Measurements from ENCODE around the gene ALG12.
A peak's percentile ranks its signal among the peaks of the same experiment; 100 is the strongest.
"Not testable (repeated sequence)": the region's sequence is repeated elsewhere in the genome, so short reads cannot be mapped to it uniquely, and the experiment has no call there.

Gene ALG12

DNA sequence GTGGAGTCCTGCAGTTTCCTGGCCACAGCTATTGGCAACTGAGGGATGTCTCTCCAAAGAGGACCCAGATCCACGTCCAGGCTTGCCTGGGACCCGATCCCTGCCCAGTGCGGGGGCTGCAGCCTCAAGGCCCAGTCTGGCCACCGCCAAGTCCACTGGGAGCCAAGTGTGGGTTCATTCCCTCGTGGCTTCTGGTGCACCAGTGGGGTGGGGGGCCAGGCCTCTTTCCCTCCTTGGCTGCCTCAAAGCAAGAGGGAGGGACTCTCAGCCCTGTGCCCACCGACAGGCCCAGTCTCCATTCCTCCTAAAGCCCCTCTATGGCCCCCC, 29.0 kb upstream of the ALG12 start:
- Histone ChIP-seq H3K9ac (ENCODE audit: low read length) (no peak overlapping the region), H3K4me3 (ENCODE audit: insufficient read depth, low read length, poor library complexity, severe bottlenecking) (no peak overlapping the region), H3F3A (ENCODE audit: insufficient read depth) (no peaks in the 10 kb centered on the region), H3K4me2 (ENCODE audit: low read depth, low read length, poor library complexity, severe bottlenecking) (no peak overlapping the region), H3K9me2 (replicated peaks; ENCODE audit: insufficient read depth, low read length) (no peaks in the 10 kb centered on the region), H3K27me3 (ENCODE audit: low read length) (no peaks in the 10 kb centered on the region), H3K79me2 (ENCODE audit: insufficient read depth, low read length) (no peaks in the 10 kb centered on the region), H3K36me3 (ENCODE audit: low read length) (no peaks in the 10 kb centered on the region), H2AFZ (ENCODE audit: low read depth, low read length, severe bottlenecking) (no peak overlapping the region), H3K27ac (ENCODE audit: low read depth, low read length) (no peak overlapping the region), H4K20me1 (ENCODE audit: low read depth, low read length) (no peaks in the 10 kb centered on the region), H3K9me3 (ENCODE audit: insufficient read depth, low read length) (no peaks in the 10 kb centered on the region)
- no peak for TF ChIP-seq EZH2phosphoT487 (conservative IDR thresholded peaks at IDR 0.05; ENCODE audit: low read length)
- TF ChIP-seq, protein P1, sequence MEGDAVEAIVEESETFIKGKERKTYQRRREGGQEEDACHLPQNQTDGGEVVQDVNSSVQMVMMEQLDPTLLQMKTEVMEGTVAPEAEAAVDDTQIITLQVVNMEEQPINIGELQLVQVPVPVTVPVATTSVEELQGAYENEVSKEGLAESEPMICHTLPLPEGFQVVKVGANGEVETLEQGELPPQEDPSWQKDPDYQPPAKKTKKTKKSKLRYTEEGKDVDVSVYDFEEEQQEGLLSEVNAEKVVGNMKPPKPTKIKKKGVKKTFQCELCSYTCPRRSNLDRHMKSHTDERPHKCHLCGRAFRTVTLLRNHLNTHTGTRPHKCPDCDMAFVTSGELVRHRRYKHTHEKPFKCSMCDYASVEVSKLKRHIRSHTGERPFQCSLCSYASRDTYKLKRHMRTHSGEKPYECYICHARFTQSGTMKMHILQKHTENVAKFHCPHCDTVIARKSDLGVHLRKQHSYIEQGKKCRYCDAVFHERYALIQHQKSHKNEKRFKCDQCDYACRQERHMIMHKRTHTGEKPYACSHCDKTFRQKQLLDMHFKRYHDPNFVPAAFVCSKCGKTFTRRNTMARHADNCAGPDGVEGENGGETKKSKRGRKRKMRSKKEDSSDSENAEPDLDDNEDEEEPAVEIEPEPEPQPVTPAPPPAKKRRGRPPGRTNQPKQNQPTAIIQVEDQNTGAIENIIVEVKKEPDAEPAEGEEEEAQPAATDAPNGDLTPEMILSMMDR (IDR thresholded peaks at IDR 0.05; ENCODE audit: insufficient read depth, low read length, poor library complexity, severe bottlenecking) = no peak

DNA sequence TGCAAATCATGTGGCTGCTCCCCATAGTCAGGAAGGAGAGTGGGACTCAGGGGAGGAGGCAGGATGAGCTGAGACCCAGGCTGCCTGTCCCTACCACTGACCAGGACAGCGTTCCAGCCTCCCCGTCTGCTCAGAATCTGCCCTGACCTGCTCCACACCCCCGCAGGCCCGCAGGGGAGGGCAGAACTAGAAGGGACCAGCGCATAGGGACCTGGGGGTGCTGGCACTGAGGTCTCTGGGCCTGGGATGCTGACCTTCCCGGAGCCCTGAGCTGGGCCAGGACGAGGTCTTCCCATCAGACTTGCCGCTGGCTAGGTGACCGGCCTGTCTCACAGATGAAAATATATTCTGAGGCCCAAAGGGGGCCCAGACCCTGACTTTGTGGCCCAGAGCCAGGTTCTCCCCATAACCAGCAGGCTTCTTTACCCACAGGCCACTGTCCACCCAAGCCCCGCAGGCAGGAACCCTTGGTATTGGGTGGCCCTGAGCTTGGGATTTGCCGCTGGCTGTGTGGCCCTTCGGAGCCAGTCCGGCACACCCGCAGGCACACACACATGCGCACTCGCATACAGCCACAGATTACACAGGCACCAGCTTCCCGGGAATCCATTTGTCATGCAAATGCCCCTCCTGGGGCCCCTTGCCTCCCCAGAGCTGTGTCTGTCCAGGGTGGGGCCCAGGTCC, 28.5 kb upstream of the ALG12 start:
- H3K9me3 ChIP-seq (ENCODE audit: insufficient read depth, low read length) = no peaks in the 10 kb centered on the region
- no peak overlapping the region for H3K27ac ChIP-seq (ENCODE audit: low read depth, low read length)
- no peaks in the 10 kb centered on the region for H3K9me2 ChIP-seq (replicated peaks; ENCODE audit: insufficient read depth, low read length)
- H3K79me2 ChIP-seq (ENCODE audit: insufficient read depth, low read length) = no peaks in the 10 kb centered on the region
- H3K4me2 ChIP-seq (ENCODE audit: low read depth, low read length, poor library complexity, severe bottlenecking) = no peak overlapping the region
- H3K36me3 ChIP-seq (ENCODE audit: low read length) = no peaks in the 10 kb centered on the region
- no peak overlapping the region for H2AFZ ChIP-seq (ENCODE audit: low read depth, low read length, severe bottlenecking)
- TF ChIP-seq, protein P1 (IDR thresholded peaks at IDR 0.05; ENCODE audit: insufficient read depth, low read length, poor library complexity, severe bottlenecking) = no peak
- TF ChIP-seq EZH2phosphoT487 (conservative IDR thresholded peaks at IDR 0.05; ENCODE audit: low read length) = no peak
- no peak overlapping the region for H3K9ac ChIP-seq (ENCODE audit: low read length)
- H3K4me3 ChIP-seq (ENCODE audit: insufficient read depth, low read length, poor library complexity, severe bottlenecking) = no peak overlapping the region
- H4K20me1 ChIP-seq (ENCODE audit: low read depth, low read length) = no peaks in the 10 kb centered on the region
- no peaks in the 10 kb centered on the region for H3F3A ChIP-seq (ENCODE audit: insufficient read depth)
- no peaks in the 10 kb centered on the region for H3K27me3 ChIP-seq (ENCODE audit: low read length)

DNA sequence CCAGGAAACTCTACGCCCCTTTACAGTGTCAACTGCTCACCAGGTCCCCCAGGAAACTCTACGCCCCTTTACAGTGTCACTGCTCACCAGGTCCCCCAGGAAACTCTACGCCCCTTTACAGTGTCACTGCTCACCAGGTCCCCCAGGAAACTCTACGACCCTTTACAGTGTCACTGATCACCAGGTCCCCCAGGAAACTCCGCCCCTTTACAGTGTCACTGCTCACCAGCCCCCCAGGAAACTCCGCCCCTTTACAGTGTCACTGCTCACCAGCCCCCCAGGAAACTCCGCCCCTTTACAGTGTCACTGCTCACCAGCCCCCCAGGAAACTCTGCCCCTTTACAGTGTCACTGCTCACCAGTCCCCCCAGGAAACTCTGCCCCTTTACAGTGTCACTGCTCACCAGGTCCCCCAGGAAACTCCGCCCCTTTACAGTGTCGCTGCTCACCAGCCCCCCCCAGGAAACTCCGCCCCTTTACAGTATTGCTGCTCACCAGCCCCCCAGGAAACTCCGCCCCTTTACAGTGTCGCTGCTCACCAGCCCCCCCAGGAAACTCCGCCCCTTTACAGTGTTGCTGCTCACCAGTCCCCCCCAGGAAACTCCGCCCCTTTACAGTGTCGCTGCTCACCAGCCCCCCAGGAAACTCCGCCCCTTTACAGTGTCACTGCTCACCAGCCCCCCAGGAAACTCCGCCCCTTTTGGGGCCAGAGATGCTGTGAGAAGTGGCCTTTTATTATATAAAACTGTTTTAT, 27.0 kb upstream of the ALG12 start:
- not testable (repeated sequence) for H3K4me2 ChIP-seq (ENCODE audit: low read depth, low read length, poor library complexity, severe bottlenecking); H3K9me2 ChIP-seq (replicated peaks; ENCODE audit: insufficient read depth, low read length); H4K20me1 ChIP-seq (ENCODE audit: low read depth, low read length); H3F3A ChIP-seq (ENCODE audit: insufficient read depth); H3K9me3 ChIP-seq (ENCODE audit: insufficient read depth, low read length); H3K9ac ChIP-seq (ENCODE audit: low read length); H3K36me3 ChIP-seq (ENCODE audit: low read length); H3K4me3 ChIP-seq (ENCODE audit: insufficient read depth, low read length, poor library complexity, severe bottlenecking); H3K27me3 ChIP-seq (ENCODE audit: low read length); H3K27ac ChIP-seq (ENCODE audit: low read depth, low read length); H3K79me2 ChIP-seq (ENCODE audit: insufficient read depth, low read length)
- peak overlapping the region; percentile 13 for H2AFZ ChIP-seq (ENCODE audit: low read depth, low read length, severe bottlenecking)

DNA sequence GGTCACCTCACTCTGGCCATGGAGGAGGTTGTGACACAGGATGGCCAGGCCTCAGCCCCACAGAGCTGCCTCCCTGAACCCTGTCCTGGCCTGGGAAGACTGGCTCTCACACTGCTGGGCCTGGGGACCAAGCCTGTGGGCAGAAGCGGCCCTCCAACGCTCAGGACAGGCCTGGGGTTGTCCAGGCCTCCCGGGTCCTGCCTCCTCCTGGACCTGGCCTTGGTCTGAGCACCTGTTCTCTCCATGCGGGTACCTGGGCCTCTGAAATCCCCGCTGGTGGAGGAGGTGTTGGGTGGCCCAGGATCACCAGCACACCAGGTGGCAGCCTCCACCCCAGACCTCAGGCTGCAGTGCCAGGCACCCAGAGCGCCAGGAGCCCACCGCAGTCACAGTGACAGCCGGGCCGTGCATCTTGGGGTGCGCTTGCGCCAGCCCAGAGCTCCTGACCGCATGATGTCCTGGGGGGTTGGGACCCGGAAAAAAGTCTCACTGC, 26.2 kb upstream of the ALG12 start:
- Histone ChIP-seq H3K36me3 (ENCODE audit: low read length) (no peaks in the 10 kb centered on the region), H3K27ac (ENCODE audit: low read depth, low read length) (no peak overlapping the region), H3K79me2 (ENCODE audit: insufficient read depth, low read length) (no peaks in the 10 kb centered on the region), H3K9ac (ENCODE audit: low read length) (no peak overlapping the region), H4K20me1 (ENCODE audit: low read depth, low read length) (no peaks in the 10 kb centered on the region), H3K4me2 (ENCODE audit: low read depth, low read length, poor library complexity, severe bottlenecking) (no peak overlapping the region), H3K27me3 (ENCODE audit: low read length) (no peaks in the 10 kb centered on the region), H2AFZ (ENCODE audit: low read depth, low read length, severe bottlenecking) (no peak overlapping the region), H3K4me3 (ENCODE audit: insufficient read depth, low read length, poor library complexity, severe bottlenecking) (no peak overlapping the region), H3K9me3 (ENCODE audit: insufficient read depth, low read length) (no peaks in the 10 kb centered on the region), H3F3A (ENCODE audit: insufficient read depth) (no peaks in the 10 kb centered on the region), H3K9me2 (replicated peaks; ENCODE audit: insufficient read depth, low read length) (no peaks in the 10 kb centered on the region)
- TF ChIP-seq EZH2phosphoT487 (conservative IDR thresholded peaks at IDR 0.05; ENCODE audit: low read length) = no peak
- TF ChIP-seq, protein P1 (IDR thresholded peaks at IDR 0.05; ENCODE audit: insufficient read depth, low read length, poor library complexity, severe bottlenecking) = no peak

All from SU-DHL-6 (cell line).